CD4-positive, alpha-beta memory T cell (primary cell): ENCODE measurements around the gene YES1. TPM values are rescaled to one million over a fixed set of nuclear protein-coding genes. Genes with fewer than 3 reads are reported as not detected.

Experiments used
- CTCF ChIA-PET: fragments of 350-600 bp; sonication (Branson Sonifier 250); formaldehyde crosslinking; loops from one replicate; lab custom pipeline; 2021; ENCODE audit warnings: inconsistent platforms; ENCODE audit not compliant: partially characterized antibody; lab: Charles Lee
- POLR2A ChIA-PET: fragments of 350-600 bp; sonication (Branson Sonifier 250); formaldehyde crosslinking; loops from one replicate; lab custom pipeline; 2021; ENCODE audit not compliant: partially characterized antibody; lab: Charles Lee
- DNase-seq, 5 donors: peaks; one replicate each; pipeline versions ENCODE4 v3.0.0 to v3.0.0-alpha.2; 2020 to 2022; ENCODE audit warnings: mixed read lengths in 1 of 5
- H3K27ac ChIP-seq: one replicate; pipeline ENCODE4 v1.7.0; 2013; ENCODE audit warnings: low read depth, low read length
- H3K27me3 ChIP-seq: 2 replicates; pipeline ENCODE4 v1.7.0; 2013; ENCODE audit warnings: mild to moderate bottlenecking, low read length, moderate library complexity; ENCODE audit not compliant: insufficient read depth
- H3K36me3 ChIP-seq: 2 replicates; pipeline ENCODE4 v1.7.0; 2013; ENCODE audit warnings: mild to moderate bottlenecking, low read length, moderate library complexity; ENCODE audit not compliant: insufficient read depth
- H3K4me1 ChIP-seq: 2 replicates; pipeline ENCODE4 v1.7.0; 2013; ENCODE audit warnings: mild to moderate bottlenecking, low read length, moderate library complexity; ENCODE audit not compliant: insufficient read depth
- H3K4me3 ChIP-seq, 2 donors: one replicate each; pipeline ENCODE4 v1.7.0; 2013; ENCODE audit warnings: low read length in 2 of 2, mild to moderate bottlenecking in 1 of 2
- H3K9me3 ChIP-seq, 2 donors: one replicate each; pipeline ENCODE4 v1.7.0; 2013; ENCODE audit warnings: low read length in 2 of 2, control low read depth in 1 of 2; ENCODE audit not compliant: control insufficient read depth in 1 of 2
- H3K27ac Mint-ChIP-seq, 7 donors: one replicate each; pipeline ENCODE4 v1.8.0; 2020 to 2021; ENCODE audit warnings: mixed read lengths in 7 of 7, mild to moderate bottlenecking in 6 of 7, inconsistent platforms in 3 of 7, moderate library complexity in 3 of 7
- H3K27me3 Mint-ChIP-seq, 2 donors: one replicate each; pipeline ENCODE4 v1.8.0; 2020 to 2021; ENCODE audit warnings: mixed read lengths in 2 of 2
- H3K36me3 Mint-ChIP-seq, 2 donors: one replicate each; pipeline ENCODE4 v1.8.0; 2020 to 2021; ENCODE audit warnings: mixed read lengths in 2 of 2, inconsistent platforms in 1 of 2, mild to moderate bottlenecking in 1 of 2
- H3K4me1 Mint-ChIP-seq, 4 donors: one replicate each; pipeline ENCODE4 v1.8.0; 2020 to 2021; ENCODE audit warnings: mixed read lengths in 4 of 4, mild to moderate bottlenecking in 1 of 4
- H3K4me3 Mint-ChIP-seq, 8 donors: one replicate each; pipeline ENCODE4 v1.8.0; 2020 to 2021; ENCODE audit warnings: mixed read lengths in 8 of 8, mild to moderate bottlenecking in 7 of 8, moderate library complexity in 6 of 8, inconsistent platforms in 3 of 8
- H3K9me3 Mint-ChIP-seq, 8 donors: one replicate each; pipeline ENCODE4 v1.8.0; 2020 to 2021; ENCODE audit warnings: mixed read lengths in 8 of 8, mild to moderate bottlenecking in 5 of 8, inconsistent platforms in 3 of 8, moderate library complexity in 1 of 8
- intact Hi-C: fragments of 100-400 bp; cut with micrococcal nuclease; formaldehyde crosslinking; loops from one replicate; pipeline ENCODE4 v1.15.1; 2023
- polyA plus RNA-seq, 2 donors: library from polyadenylated mRNA; unstranded; fragments of 300-500 nt; fragmentation: Illumina TruSeq; gene quantifications; one replicate each; pipeline ENCODE4 v1.2.3, GENCODE V29; 2021
- total RNA-seq, 2 experiments: library from RNA; stranded (reverse); gene quantifications; one replicate each; pipeline ENCODE4 v1.2.3, GENCODE V29; 2021

The YES1 gene
- total and polyA plus RNA-seq, 4 experiments from 2014 or later, result 1.9 to 7.9 (median 3.4) TPM

GRCh38 chr18:845152-845819 is 33.2 kb upstream of the YES1 start:
- Histone ChIP-seq H3K4me3 (no peak overlapping the region), H3K4me1 (no peaks in the 10 kb centered on the region), H3K27me3 (no peaks in the 10 kb centered on the region), H3K27ac (no peak overlapping the region), H3K36me3 (no peaks in the 10 kb centered on the region), H3K9me3 (no peaks in the 10 kb centered on the region)
- ChIA-PET CTCF (interaction anchor here (16.4 kb wide), 1 partner anchor 104 kb away, joined by 589 read pairs; no protein-coding TSS in a partner anchor), POLR2A (no interaction called here)
- intact Hi-C loops, result no loop called here
- Mint-ChIP-seq H3K36me3 (no peaks in the 10 kb centered on the region), H3K4me1 (no peaks in the 10 kb centered on the region), H3K4me3 (no peak overlapping the region), H3K27ac (no peak overlapping the region), H3K9me3 (no peaks in the 10 kb centered on the region), H3K27me3 (peaks cover 4 to 7% of the 10 kb centered on the region in 2 donors)
- no peak for DNase-seq

- Histone ChIP-seq H3K4me1 (no peaks in the 10 kb centered on the region), H3K4me3 (no peak overlapping the region), H3K9me3 (no peaks in the 10 kb centered on the region), H3K36me3 (no peaks in the 10 kb centered on the region), H3K27me3 (no peaks in the 10 kb centered on the region), H3K27ac (no peak overlapping the region)
- ChIA-PET CTCF (interaction anchor here (0.6 to 16.4 kb wide), 8 partner anchors 11 to 218 kb away, joined by 3 to 589 read pairs (median 8); no protein-coding TSS in a partner anchor), POLR2A (no interaction called here)
- Mint-ChIP-seq H3K4me3 (no peak overlapping the region), H3K4me1 (peaks cover 0 to 6% (median 0%) of the 10 kb centered on the region in 4 donors), H3K36me3 (no peaks in the 10 kb centered on the region), H3K9me3 (no peaks in the 10 kb centered on the region), H3K27me3 (peaks cover 2 to 8% of the 10 kb centered on the region in 2 donors), H3K27ac (no peak overlapping the region)
- intact Hi-C loops, result no loop called here
- no peak for DNase-seq
These were observed 29.8 kb upstream of the YES1 start for GRCh38 chr18:841647-842370.

- ChIA-PET POLR2A (no interaction called here), CTCF (interaction anchor here (1.1 to 16.4 kb wide), 9 partner anchors 10 to 225 kb away, joined by 3 to 589 read pairs (median 20); no protein-coding TSS in a partner anchor)
- Histone ChIP-seq H3K27ac (no peak overlapping the region), H3K27me3 (no peaks in the 10 kb centered on the region), H3K4me1 (no peaks in the 10 kb centered on the region), H3K36me3 (no peaks in the 10 kb centered on the region), H3K9me3 (no peaks in the 10 kb centered on the region), H3K4me3 (no peak overlapping the region)
- Mint-ChIP-seq H3K27ac (peak overlapping the region in 1 of 7 donors; percentile 54), H3K9me3 (no peaks in the 10 kb centered on the region), H3K36me3 (no peaks in the 10 kb centered on the region), H3K4me1 (peaks cover 0 to 6% (median 0%) of the 10 kb centered on the region in 4 donors), H3K27me3 (peaks cover 2 to 8% of the 10 kb centered on the region in 2 donors), H3K4me3 (no peak overlapping the region)
- DNase-seq, result no peak
- intact Hi-C loops, result no loop called here
These were observed 28.5 kb upstream of the YES1 start for GRCh38 chr18:840516-840915.

GRCh38 chr18:840023-840408 is 28.0 kb upstream of the YES1 start:
- no peak overlapping the region for H3K27ac ChIP-seq
- intact Hi-C loops, result no loop called here
- no peaks in the 10 kb centered on the region for H3K27me3 ChIP-seq
- Mint-ChIP-seq H3K4me1 (peaks cover 0 to 6% (median 0%) of the 10 kb centered on the region in 4 donors), H3K36me3 (no peaks in the 10 kb centered on the region), H3K27me3 (peaks cover 2 to 8% of the 10 kb centered on the region in 2 donors), H3K9me3 (no peaks in the 10 kb centered on the region), H3K27ac (no peak overlapping the region), H3K4me3 (no peak overlapping the region)
- H3K4me3 ChIP-seq, result no peak overlapping the region
- no peaks in the 10 kb centered on the region for H3K9me3 ChIP-seq
- ChIA-PET CTCF (interaction anchor here (0.8 to 16.4 kb wide), 38 partner anchors 9 to 256 kb away, joined by 3 to 589 read pairs (median 5); no protein-coding TSS in a partner anchor), POLR2A (no interaction called here)
- no peaks in the 10 kb centered on the region for H3K4me1 ChIP-seq
- no peak for DNase-seq
- no peaks in the 10 kb centered on the region for H3K36me3 ChIP-seq

- intact Hi-C loops, result loop anchor here (1.0 kb wide), 3 partner anchors 97 to 215 kb away; partner anchors contain the start of gene ENOSF1
- no peak overlapping the region for H3K27ac ChIP-seq
- no peaks in the 10 kb centered on the region for H3K27me3 ChIP-seq
- no peak overlapping the region for H3K4me3 ChIP-seq
- Mint-ChIP-seq H3K27me3 (peaks cover 2 to 8% of the 10 kb centered on the region in 2 donors), H3K4me1 (peaks cover 0 to 6% (median 0%) of the 10 kb centered on the region in 4 donors), H3K36me3 (no peaks in the 10 kb centered on the region), H3K27ac (no peak overlapping the region), H3K9me3 (no peaks in the 10 kb centered on the region), H3K4me3 (no peak overlapping the region)
- peak; percentile 67 to 75 (median 72) for DNase-seq
- H3K36me3 ChIP-seq, result no peaks in the 10 kb centered on the region
- CTCF ChIA-PET, result interaction anchor here (0.6 to 16.4 kb wide), 50 partner anchors 8 to 267 kb away, joined by 3 to 589 read pairs (median 4); partner anchors contain the start of gene ENOSF1
- H3K9me3 ChIP-seq, result no peaks in the 10 kb centered on the region
- no peaks in the 10 kb centered on the region for H3K4me1 ChIP-seq
- POLR2A ChIA-PET, result interaction anchor here (1.0 kb wide), 1 partner anchor 9 kb away, joined by 3 read pairs; no protein-coding TSS in a partner anchor
These were observed 27.4 kb upstream of the YES1 start for GRCh38 chr18:839224-840022.

GRCh38 chr18:837922-838321 is 25.9 kb upstream of the YES1 start:
- no peaks in the 10 kb centered on the region for H3K9me3 ChIP-seq
- no peaks in the 10 kb centered on the region for H3K4me1 ChIP-seq
- H3K27ac ChIP-seq, result no peak overlapping the region
- peak overlapping the region in 1 of 8 donors; percentile 43 for H3K4me3 Mint-ChIP-seq
- intact Hi-C loops, result no loop called here
- no peaks in the 10 kb centered on the region for H3K36me3 ChIP-seq
- CTCF ChIA-PET, result interaction anchor here (1.3 to 16.4 kb wide), 2 partner anchors 96 to 207 kb away, joined by 3 to 589 read pairs; no protein-coding TSS in a partner anchor
- H3K9me3 Mint-ChIP-seq, result peaks cover 0 to 2% (median 0%) of the 10 kb centered on the region in 8 donors
- no peak for DNase-seq
- POLR2A ChIA-PET, result no interaction called here
- peaks cover 0 to 6% (median 0%) of the 10 kb centered on the region in 4 donors for H3K4me1 Mint-ChIP-seq
- H3K36me3 Mint-ChIP-seq, result no peaks in the 10 kb centered on the region
- H3K27me3 Mint-ChIP-seq, result peaks cover 2 to 5% of the 10 kb centered on the region in 2 donors
- H3K4me3 ChIP-seq, result no peak overlapping the region
- peak overlapping the region in 1 of 7 donors; percentile 17 for H3K27ac Mint-ChIP-seq
- H3K27me3 ChIP-seq, result no peaks in the 10 kb centered on the region
